Measurements from ENCODE around the gene COMTD1. TPM values are rescaled to one million over a fixed set of nuclear protein-coding genes. Genes with fewer than 3 reads are reported as not detected.

The COMTD1 gene
- total RNA-seq, 1 donor from 2014 or later, result 18.3 TPM

DNA sequence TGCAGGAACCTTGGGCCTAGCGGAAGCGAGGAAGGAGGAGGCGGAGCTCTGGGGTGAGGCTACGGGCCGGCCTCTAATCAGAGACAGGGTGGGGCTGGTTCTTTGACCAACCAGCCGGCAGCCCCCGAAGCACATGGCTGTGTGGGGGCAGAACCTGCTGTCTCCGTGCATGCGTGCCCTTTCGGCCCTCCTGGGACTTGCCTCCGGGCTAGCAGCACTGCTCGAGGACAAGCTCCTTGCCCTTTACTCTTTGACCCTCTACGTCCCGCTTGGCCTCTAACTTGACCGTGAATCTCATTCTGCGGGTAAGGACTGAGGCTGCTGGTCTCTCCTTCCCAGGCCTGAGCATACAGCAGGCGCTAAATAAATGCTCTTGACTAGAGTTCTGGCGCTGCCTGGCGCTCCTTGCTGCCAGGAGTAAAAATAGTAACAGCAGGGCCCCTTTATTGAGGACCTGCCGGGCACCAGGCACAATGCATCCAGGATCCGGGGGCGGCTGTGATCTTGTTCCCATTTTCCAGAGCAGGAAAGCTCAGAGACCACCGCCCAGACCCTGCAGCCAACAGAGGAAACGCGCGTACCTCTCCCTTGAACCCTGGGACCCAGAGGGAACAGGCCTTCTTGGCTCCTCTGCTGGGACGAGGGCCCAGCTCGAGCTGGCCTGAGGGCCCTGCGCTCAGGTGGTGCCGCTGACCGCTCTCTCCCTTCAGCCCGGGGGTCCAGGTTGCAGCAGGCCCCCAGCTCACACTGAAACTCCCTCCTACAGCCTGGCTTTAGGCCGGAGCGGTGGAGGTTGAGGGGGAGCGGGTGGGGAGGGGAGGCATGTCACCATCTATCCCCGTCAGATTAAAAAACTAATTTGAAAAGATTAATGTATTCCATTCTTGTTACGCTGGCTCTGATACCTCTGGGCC, 2.7 kb upstream of the COMTD1 start:
- no peak overlapping the region for H3K4me3 ChIP-seq
- H3K9me3 ChIP-seq, result no peaks in the 10 kb centered on the region
- peaks cover 19% of the 10 kb centered on the region for H3K4me1 ChIP-seq
- TF ChIP-seq, protein P1, sequence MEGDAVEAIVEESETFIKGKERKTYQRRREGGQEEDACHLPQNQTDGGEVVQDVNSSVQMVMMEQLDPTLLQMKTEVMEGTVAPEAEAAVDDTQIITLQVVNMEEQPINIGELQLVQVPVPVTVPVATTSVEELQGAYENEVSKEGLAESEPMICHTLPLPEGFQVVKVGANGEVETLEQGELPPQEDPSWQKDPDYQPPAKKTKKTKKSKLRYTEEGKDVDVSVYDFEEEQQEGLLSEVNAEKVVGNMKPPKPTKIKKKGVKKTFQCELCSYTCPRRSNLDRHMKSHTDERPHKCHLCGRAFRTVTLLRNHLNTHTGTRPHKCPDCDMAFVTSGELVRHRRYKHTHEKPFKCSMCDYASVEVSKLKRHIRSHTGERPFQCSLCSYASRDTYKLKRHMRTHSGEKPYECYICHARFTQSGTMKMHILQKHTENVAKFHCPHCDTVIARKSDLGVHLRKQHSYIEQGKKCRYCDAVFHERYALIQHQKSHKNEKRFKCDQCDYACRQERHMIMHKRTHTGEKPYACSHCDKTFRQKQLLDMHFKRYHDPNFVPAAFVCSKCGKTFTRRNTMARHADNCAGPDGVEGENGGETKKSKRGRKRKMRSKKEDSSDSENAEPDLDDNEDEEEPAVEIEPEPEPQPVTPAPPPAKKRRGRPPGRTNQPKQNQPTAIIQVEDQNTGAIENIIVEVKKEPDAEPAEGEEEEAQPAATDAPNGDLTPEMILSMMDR (IDR thresholded peaks at IDR 0.05), result no peak
- ATAC-seq (no peak), DNase-seq (peak; percentile 70)
- H3K36me3 ChIP-seq, result peaks cover 3% of the 10 kb centered on the region
- intact Hi-C loops (cut with DNase I), result no loop called here
- H3K27ac ChIP-seq, result peak overlapping the region; percentile 41
- no peaks in the 10 kb centered on the region for H3K27me3 ChIP-seq (ENCODE audit: low read depth)

DNA sequence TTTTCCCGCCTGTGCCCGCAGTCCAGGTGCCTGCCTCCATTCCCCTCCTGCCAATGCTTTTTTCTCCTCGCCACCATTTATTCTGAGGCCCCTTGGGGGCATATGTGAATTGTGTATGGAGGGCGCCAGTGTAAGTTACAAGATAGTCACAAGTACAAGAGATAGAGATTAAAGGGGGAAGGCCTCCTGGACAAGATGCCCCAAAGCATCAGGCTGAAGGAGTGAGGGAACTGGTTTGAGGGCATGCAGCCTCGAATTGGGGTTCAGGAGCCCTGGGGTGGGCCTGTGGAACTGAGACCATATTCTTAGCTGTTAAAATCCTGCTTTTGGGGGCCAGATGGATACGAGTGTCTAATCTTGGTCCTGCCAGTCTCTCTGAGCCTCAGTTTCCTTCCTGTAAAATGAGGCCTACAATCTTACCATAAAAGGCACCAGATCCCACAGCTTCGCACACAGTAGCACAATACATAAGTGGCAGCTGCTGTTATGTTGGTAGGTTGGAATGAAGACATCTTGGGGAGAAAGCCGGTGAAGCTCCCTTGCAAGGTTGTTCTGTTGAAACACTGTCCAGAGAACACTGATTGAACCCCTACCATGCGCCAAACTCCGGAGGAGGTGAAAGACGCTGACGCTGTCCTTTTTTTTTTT, 545 bp upstream of the COMTD1 start:
- TF ChIP-seq, protein P1 (IDR thresholded peaks at IDR 0.05), result peak; percentile 16
- intact Hi-C loops (cut with DNase I), result no loop called here
- Histone ChIP-seq H3K27me3 (ENCODE audit: low read depth) (no peaks in the 10 kb centered on the region), H3K4me3 (peak overlapping the region; percentile 97), H3K27ac (peak overlapping the region; percentile 93), H3K4me1 (peaks cover 19% of the 10 kb centered on the region), H3K36me3 (peaks cover 21% of the 10 kb centered on the region), H3K9me3 (no peaks in the 10 kb centered on the region)
- DNase-seq (no peak), ATAC-seq (no peak)

DNA sequence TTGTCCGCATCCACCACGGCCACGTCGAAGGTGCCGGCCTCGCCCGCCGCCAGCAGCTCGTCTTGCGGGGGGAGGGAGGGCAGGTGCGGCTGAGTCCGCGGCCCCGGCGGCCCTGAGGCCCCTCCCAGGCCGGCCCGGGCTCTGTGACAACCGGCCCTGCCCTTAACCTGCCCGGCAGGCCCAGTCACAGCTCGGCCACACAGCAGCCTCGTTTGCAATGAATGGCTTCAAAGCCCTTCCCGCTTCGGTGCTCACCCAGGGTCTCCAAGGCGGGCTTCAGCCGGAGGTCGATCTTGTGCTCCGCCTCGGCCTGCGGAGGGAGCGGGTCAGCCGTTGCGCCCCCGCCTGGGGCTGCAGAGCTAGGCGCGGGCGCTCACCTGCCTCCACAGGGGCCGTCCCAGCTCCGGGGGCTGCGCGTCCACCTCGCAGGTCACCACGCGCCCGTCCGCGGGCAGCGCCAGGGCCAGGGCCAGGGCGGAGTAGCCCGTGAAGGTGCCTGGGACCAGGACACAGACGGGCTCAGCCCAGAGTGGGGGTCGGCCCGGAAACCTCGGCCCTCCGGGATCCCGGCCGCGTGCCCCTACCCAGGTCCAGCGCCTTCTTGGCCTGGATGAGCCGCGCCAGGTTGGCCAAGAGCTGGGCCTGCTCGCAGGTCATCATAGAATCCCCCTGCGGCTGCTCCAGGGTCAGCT, 928 bp downstream of the COMTD1 start:
- intact Hi-C loops (cut with DNase I), result no loop called here
- no peaks in the 10 kb centered on the region for H3K9me3 ChIP-seq
- no peaks in the 10 kb centered on the region for H3K27me3 ChIP-seq (ENCODE audit: low read depth)
- peak; percentile 52 to 55 for ATAC-seq
- H3K4me1 ChIP-seq, result peaks cover 19% of the 10 kb centered on the region
- peaks cover 35% of the 10 kb centered on the region for H3K36me3 ChIP-seq
- peak overlapping the region; percentile 93 for H3K27ac ChIP-seq
- peak overlapping the region; percentile 97 for H3K4me3 ChIP-seq
- TF ChIP-seq, protein P1 (IDR thresholded peaks at IDR 0.05), result no peak
- DNase-seq, result no peak

DNA sequence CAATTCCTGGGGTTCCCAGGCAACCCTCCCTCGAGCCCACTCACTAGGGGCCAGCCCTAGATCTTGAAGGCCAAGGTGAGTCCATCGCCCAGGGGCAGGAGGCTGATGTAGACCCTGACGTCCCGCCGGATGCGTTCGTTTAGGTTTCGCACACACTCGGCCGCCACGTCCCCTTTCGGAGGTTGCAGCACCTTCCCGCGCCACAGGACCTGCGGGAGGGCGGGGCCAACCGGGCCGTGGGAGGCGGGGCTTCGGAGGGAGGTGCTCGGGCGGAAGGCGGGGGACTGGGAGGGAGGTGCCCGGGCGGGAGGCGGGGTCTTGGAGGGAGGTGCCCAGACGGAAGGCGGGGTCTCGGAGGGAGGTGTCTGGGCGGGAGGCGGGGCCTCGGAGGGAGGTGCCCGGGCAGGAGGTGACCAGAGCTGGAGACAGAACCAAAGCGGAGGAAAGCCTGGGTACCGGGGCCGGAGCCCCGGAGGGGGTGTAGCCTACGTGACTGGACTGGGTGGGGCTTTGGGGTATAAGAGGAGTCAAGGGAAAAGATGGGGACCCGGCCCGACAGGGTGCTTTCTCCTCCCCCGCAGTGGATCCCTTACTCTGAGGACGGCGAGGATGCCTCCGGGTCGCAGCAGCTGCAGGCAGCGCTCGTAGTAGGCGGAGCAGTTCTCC, 1.6 kb downstream of the COMTD1 start:
- H3K4me3 ChIP-seq, result peak overlapping the region; percentile 97
- ATAC-seq (peak; percentile 90 to 93), DNase-seq (peak; percentile 97)
- intact Hi-C loops (cut with DNase I), result no loop called here
- no peaks in the 10 kb centered on the region for H3K27me3 ChIP-seq (ENCODE audit: low read depth)
- H3K9me3 ChIP-seq, result no peaks in the 10 kb centered on the region
- TF ChIP-seq, protein P1 (IDR thresholded peaks at IDR 0.05), result no peak
- H3K27ac ChIP-seq, result peak overlapping the region; percentile 93
- H3K4me1 ChIP-seq, result peaks cover 19% of the 10 kb centered on the region
- H3K36me3 ChIP-seq, result peaks cover 40% of the 10 kb centered on the region

DNA sequence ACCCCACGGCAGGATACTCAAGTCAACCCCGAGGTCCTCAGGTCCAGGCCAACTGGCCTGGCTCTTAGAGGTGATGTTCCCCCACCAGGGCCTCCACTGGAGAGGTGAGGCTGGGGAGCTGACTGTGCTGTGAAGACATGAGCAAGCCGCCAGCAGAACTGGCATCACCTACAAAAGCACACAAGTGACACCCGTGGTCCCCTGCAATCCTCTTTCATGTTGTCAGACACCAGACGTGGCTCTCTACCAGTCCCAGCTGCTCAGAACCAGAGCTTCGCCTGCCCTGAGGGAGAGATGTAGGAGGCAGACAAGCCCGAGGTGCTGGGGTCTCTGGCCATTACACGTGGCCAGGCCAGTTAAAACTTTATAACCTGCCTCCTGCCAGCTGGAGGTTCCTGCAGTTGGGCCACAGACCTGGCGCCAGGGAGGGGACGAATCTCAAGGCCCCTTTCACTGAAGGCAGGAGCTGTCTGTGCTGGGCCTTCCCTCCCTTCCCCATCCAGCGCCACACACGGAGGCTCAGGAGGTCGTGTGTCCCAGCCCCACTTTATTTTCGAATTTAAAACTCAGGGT, 2.2 kb downstream of the COMTD1 start:
- ATAC-seq (no peak), DNase-seq (no peak)
- H3K4me3 ChIP-seq, result peak overlapping the region; percentile 97
- peaks cover 47% of the 10 kb centered on the region for H3K36me3 ChIP-seq
- H3K27ac ChIP-seq, result peak overlapping the region; percentile 77
- H3K4me1 ChIP-seq, result peaks cover 24% of the 10 kb centered on the region
- H3K9me3 ChIP-seq, result no peaks in the 10 kb centered on the region
- H3K27me3 ChIP-seq (ENCODE audit: low read depth), result no peaks in the 10 kb centered on the region
- intact Hi-C loops (cut with DNase I), result no loop called here
- TF ChIP-seq, protein P1 (IDR thresholded peaks at IDR 0.05), result no peak
